ENCODE measurements around the gene PRKCE.

The PRKCE gene

GRCh38 chr2:46077522-46078107, 426.1 kb downstream of the PRKCE start:
- DNase-seq (ENCODE audit: low spot score in 2 of 2) (no peak), ATAC-seq (no peak)
- Mint-ChIP-seq H3K4me3 (no peak overlapping the region), H3K27ac (peak overlapping the region; percentile 21), H3K4me1 (peaks cover 60% of the 10 kb centered on the region), H3K9me3 (no peaks in the 10 kb centered on the region), H3K36me3 (peaks cover 6% of the 10 kb centered on the region)

- Mint-ChIP-seq H3K27ac (peak overlapping the region; percentile 84), H3K9me3 (no peaks in the 10 kb centered on the region), H3K36me3 (peaks cover 6% of the 10 kb centered on the region), H3K4me3 (peak overlapping the region; percentile 20), H3K4me1 (peaks cover 43% of the 10 kb centered on the region)
- ATAC-seq (peak; percentile 89), DNase-seq (ENCODE audit: low spot score in 2 of 2) (no peak)
These were observed 428.6 kb downstream of the PRKCE start for GRCh38 chr2:46079985-46080560.

- Mint-ChIP-seq H3K4me1 (peaks cover 43% of the 10 kb centered on the region), H3K4me3 (no peak overlapping the region), H3K9me3 (no peaks in the 10 kb centered on the region), H3K27ac (no peak overlapping the region), H3K36me3 (peaks cover 6% of the 10 kb centered on the region)
- DNase-seq (ENCODE audit: low spot score in 2 of 2): no peak
- ATAC-seq: no peak
These were observed 431.3 kb downstream of the PRKCE start for GRCh38 chr2:46082531-46083485.

GRCh38 chr2:46086578-46087070, 435.1 kb downstream of the PRKCE start:
- ATAC-seq (no peak), DNase-seq (ENCODE audit: low spot score in 2 of 2) (no peak)
- H3K4me3 Mint-ChIP-seq: no peak overlapping the region
- H3K9me3 Mint-ChIP-seq: no peaks in the 10 kb centered on the region
- H3K36me3 Mint-ChIP-seq: no peaks in the 10 kb centered on the region
- no peak overlapping the region for H3K27ac Mint-ChIP-seq
- H3K4me1 Mint-ChIP-seq: peaks cover 11% of the 10 kb centered on the region

- Mint-ChIP-seq H3K27ac (no peak overlapping the region), H3K4me1 (peaks cover 11% of the 10 kb centered on the region), H3K9me3 (no peaks in the 10 kb centered on the region), H3K36me3 (no peaks in the 10 kb centered on the region), H3K4me3 (no peak overlapping the region)
- no peak for ATAC-seq
- no peak for DNase-seq (ENCODE audit: low spot score in 2 of 2)
These were observed 436.0 kb downstream of the PRKCE start for GRCh38 chr2:46087492-46087891.

GRCh38 chr2:46091004-46091403, 439.5 kb downstream of the PRKCE start:
- no peaks in the 10 kb centered on the region for H3K36me3 Mint-ChIP-seq
- H3K4me1 Mint-ChIP-seq: peaks cover 17% of the 10 kb centered on the region
- H3K27ac Mint-ChIP-seq: no peak overlapping the region
- DNase-seq (ENCODE audit: low spot score in 2 of 2) (no peak), ATAC-seq (no peak)
- H3K9me3 Mint-ChIP-seq: no peaks in the 10 kb centered on the region
- H3K4me3 Mint-ChIP-seq: no peak overlapping the region

- DNase-seq (ENCODE audit: low spot score in 2 of 2) (no peak), ATAC-seq (peak; percentile 76)
- Mint-ChIP-seq H3K9me3 (no peaks in the 10 kb centered on the region), H3K4me1 (peaks cover 17% of the 10 kb centered on the region), H3K4me3 (no peak overlapping the region), H3K36me3 (no peaks in the 10 kb centered on the region), H3K27ac (peak overlapping the region; percentile 53)
These were observed 440.6 kb downstream of the PRKCE start for GRCh38 chr2:46091961-46092667.

- DNase-seq (ENCODE audit: low spot score in 2 of 2) (no peak), ATAC-seq (no peak)
- H3K27ac Mint-ChIP-seq: no peak overlapping the region
- H3K36me3 Mint-ChIP-seq: no peaks in the 10 kb centered on the region
- no peak overlapping the region for H3K4me3 Mint-ChIP-seq
- no peaks in the 10 kb centered on the region for H3K9me3 Mint-ChIP-seq
- H3K4me1 Mint-ChIP-seq: peaks cover 26% of the 10 kb centered on the region
These were observed 443.2 kb downstream of the PRKCE start for GRCh38 chr2:46094689-46095088.

GRCh38 chr2:46095830-46096229, 444.4 kb downstream of the PRKCE start:
- Mint-ChIP-seq H3K4me3 (no peak overlapping the region), H3K36me3 (no peaks in the 10 kb centered on the region), H3K4me1 (peaks cover 26% of the 10 kb centered on the region), H3K27ac (no peak overlapping the region), H3K9me3 (no peaks in the 10 kb centered on the region)
- ATAC-seq: no peak
- no peak for DNase-seq (ENCODE audit: low spot score in 2 of 2)

- H3K27ac Mint-ChIP-seq: no peak overlapping the region
- peaks cover 26% of the 10 kb centered on the region for H3K4me1 Mint-ChIP-seq
- DNase-seq (ENCODE audit: low spot score in 2 of 2) (no peak), ATAC-seq (peak; percentile 55)
- H3K4me3 Mint-ChIP-seq: no peak overlapping the region
- no peaks in the 10 kb centered on the region for H3K36me3 Mint-ChIP-seq
- H3K9me3 Mint-ChIP-seq: no peaks in the 10 kb centered on the region
These were observed 444.8 kb downstream of the PRKCE start for GRCh38 chr2:46096260-46096659.

GRCh38 chr2:46097714-46098480, 446.4 kb downstream of the PRKCE start:
- H3K4me1 Mint-ChIP-seq: peaks cover 17% of the 10 kb centered on the region
- no peak overlapping the region for H3K27ac Mint-ChIP-seq
- no peak overlapping the region for H3K4me3 Mint-ChIP-seq
- DNase-seq (ENCODE audit: low spot score in 2 of 2) (no peak), ATAC-seq (no peak)
- H3K9me3 Mint-ChIP-seq: no peaks in the 10 kb centered on the region
- no peaks in the 10 kb centered on the region for H3K36me3 Mint-ChIP-seq

- peak; percentile 86 for ATAC-seq
- Mint-ChIP-seq H3K4me3 (no peak overlapping the region), H3K27ac (no peak overlapping the region), H3K9me3 (no peaks in the 10 kb centered on the region), H3K4me1 (peaks cover 17% of the 10 kb centered on the region), H3K36me3 (no peaks in the 10 kb centered on the region)
- DNase-seq (ENCODE audit: low spot score in 2 of 2): peak in 1 of 2 donors; percentile 78
These were observed 447.2 kb downstream of the PRKCE start for GRCh38 chr2:46098621-46099062.

GRCh38 chr2:46101557-46102220, 450.2 kb downstream of the PRKCE start:
- Mint-ChIP-seq H3K36me3 (no peaks in the 10 kb centered on the region), H3K4me1 (peaks cover 8% of the 10 kb centered on the region), H3K4me3 (no peak overlapping the region), H3K9me3 (peaks cover 5% of the 10 kb centered on the region), H3K27ac (no peak overlapping the region)
- ATAC-seq (no peak), DNase-seq (ENCODE audit: low spot score in 2 of 2) (no peak)

GRCh38 chr2:46106690-46107089, 455.2 kb downstream of the PRKCE start:
- peaks cover 6% of the 10 kb centered on the region for H3K36me3 Mint-ChIP-seq
- DNase-seq (ENCODE audit: low spot score in 2 of 2) (no peak), ATAC-seq (no peak)
- no peak overlapping the region for H3K27ac Mint-ChIP-seq
- no peak overlapping the region for H3K4me3 Mint-ChIP-seq
- H3K4me1 Mint-ChIP-seq: no peaks in the 10 kb centered on the region
- peaks cover 5% of the 10 kb centered on the region for H3K9me3 Mint-ChIP-seq
